MCF 10A (cell line): Measurements from ENCODE around the gene RAD54L. TPM values are rescaled to one million over a fixed set of nuclear protein-coding genes. Genes with fewer than 3 reads are reported as not detected.
A peak's percentile ranks its signal among the peaks of the same experiment; 100 is the strongest.

Experiments
- BruUV-seq: library from RNA; stranded (reverse); fragments of 400-500 nt; replicated peaks from 2 replicates; lab custom pipeline; 2021; lab: Mats Ljungman, UMichigan
- CTCF ChIA-PET: fragments of 300-600 bp; sonication (Branson Sonifier 250); formaldehyde crosslinking; extraction: SDS; loops from one replicate; lab custom pipeline; 2021; ENCODE audit warnings: antibody characterized with exemption, inconsistent platforms; lab: Yijun Ruan, JAX
- POLR2A ChIA-PET: fragments of 300-600, 350-650 bp; sonication (Branson Sonifier 250); formaldehyde crosslinking; extraction: SDS; loops from one replicate; lab custom pipeline; 2020; ENCODE audit warnings: antibody characterized with exemption, inconsistent platforms; lab: Yijun Ruan, JAX
- DNase-seq: peaks from one replicate; pipeline ENCODE4 v3.0.0-alpha.2; 2018; ENCODE audit not compliant: unreplicated experiment
- H3K27ac Mint-ChIP-seq: one replicate; pipeline ENCODE4 v1.8.0; 2022; ENCODE audit warnings: mild to moderate bottlenecking, low read depth, mixed read lengths; ENCODE audit not compliant: unreplicated experiment
- H3K27me3 Mint-ChIP-seq: one replicate; pipeline ENCODE4 v1.8.0; 2022; ENCODE audit warnings: mixed read lengths; ENCODE audit not compliant: insufficient read depth, unreplicated experiment
- H3K36me3 Mint-ChIP-seq: one replicate; pipeline ENCODE4 v1.8.0; 2022; ENCODE audit warnings: mild to moderate bottlenecking, moderate library complexity, mixed read lengths; ENCODE audit not compliant: insufficient read depth, unreplicated experiment
- H3K4me1 Mint-ChIP-seq: one replicate; pipeline ENCODE4 v1.8.0; 2022; ENCODE audit warnings: mixed read lengths; ENCODE audit not compliant: insufficient read depth, unreplicated experiment
- H3K4me3 Mint-ChIP-seq: one replicate; pipeline ENCODE4 v1.8.0; 2022; ENCODE audit warnings: mild to moderate bottlenecking, moderate library complexity, mixed read lengths; ENCODE audit not compliant: unreplicated experiment
- H3K9me3 Mint-ChIP-seq: one replicate; pipeline ENCODE4 v1.8.0; 2022; ENCODE audit warnings: mixed read lengths; ENCODE audit not compliant: unreplicated experiment
- intact Hi-C: fragments of 100-400 bp; cut with micrococcal nuclease; formaldehyde crosslinking; loops from 2 replicates; pipeline ENCODE4 v1.14.1; 2022
- total RNA-seq: library from RNA; stranded (reverse); gene quantifications from 2 replicates; pipeline ENCODE4 v1.2.3, GENCODE V29; 2022
- TF ChIP-seq, protein P1 (sequence below): fragments of 200-600 bp; IDR thresholded peaks from one replicate; pipeline ENCODE4 v1.8.0; 2022; ENCODE audit warnings: antibody characterized with exemption, mild to moderate bottlenecking; ENCODE audit not compliant: unreplicated experiment

Gene RAD54L
- total RNA-seq, 1 experiment from 2014 or later = 4.5 TPM

DNA sequence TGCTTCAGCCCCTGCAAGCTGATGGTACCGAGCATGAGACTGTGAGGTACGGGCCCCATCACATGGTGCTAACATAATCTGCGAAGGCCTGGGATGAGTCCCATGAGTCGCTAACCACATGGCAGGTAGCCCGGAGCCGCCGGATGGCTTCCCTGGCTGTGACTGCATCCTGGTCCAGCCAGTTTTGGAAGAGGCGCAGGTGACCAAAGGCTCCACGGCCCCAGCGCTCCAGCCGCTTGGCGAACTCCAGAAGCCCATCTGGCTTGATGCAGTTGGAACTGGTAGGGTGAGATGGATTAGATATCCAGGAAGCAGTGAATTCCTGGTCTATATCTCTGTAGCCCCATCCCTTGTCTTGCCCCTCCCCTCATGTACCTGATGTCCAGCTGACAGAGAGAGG, 31.2 kb downstream of the RAD54L start:
- Mint-ChIP-seq H3K36me3 (peaks cover 75% of the 10 kb centered on the region), H3K4me1 (no peaks in the 10 kb centered on the region), H3K4me3 (no peak overlapping the region), H3K27ac (no peak overlapping the region), H3K27me3 (no peaks in the 10 kb centered on the region), H3K9me3 (no peaks in the 10 kb centered on the region)
- BruUV-seq = no TSS peak
- ChIA-PET POLR2A (interaction anchor here (0.8 kb wide), 1 partner anchor 32 kb away, joined by 3 read pairs; no protein-coding TSS in a partner anchor), CTCF (interaction anchor here (0.6 kb wide), 1 partner anchor 99 kb away, joined by 3 read pairs; no protein-coding TSS in a partner anchor)
- TF ChIP-seq, protein P1, sequence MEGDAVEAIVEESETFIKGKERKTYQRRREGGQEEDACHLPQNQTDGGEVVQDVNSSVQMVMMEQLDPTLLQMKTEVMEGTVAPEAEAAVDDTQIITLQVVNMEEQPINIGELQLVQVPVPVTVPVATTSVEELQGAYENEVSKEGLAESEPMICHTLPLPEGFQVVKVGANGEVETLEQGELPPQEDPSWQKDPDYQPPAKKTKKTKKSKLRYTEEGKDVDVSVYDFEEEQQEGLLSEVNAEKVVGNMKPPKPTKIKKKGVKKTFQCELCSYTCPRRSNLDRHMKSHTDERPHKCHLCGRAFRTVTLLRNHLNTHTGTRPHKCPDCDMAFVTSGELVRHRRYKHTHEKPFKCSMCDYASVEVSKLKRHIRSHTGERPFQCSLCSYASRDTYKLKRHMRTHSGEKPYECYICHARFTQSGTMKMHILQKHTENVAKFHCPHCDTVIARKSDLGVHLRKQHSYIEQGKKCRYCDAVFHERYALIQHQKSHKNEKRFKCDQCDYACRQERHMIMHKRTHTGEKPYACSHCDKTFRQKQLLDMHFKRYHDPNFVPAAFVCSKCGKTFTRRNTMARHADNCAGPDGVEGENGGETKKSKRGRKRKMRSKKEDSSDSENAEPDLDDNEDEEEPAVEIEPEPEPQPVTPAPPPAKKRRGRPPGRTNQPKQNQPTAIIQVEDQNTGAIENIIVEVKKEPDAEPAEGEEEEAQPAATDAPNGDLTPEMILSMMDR = no peak
- intact Hi-C loops = no loop called here
- DNase-seq = peak; percentile 31

DNA sequence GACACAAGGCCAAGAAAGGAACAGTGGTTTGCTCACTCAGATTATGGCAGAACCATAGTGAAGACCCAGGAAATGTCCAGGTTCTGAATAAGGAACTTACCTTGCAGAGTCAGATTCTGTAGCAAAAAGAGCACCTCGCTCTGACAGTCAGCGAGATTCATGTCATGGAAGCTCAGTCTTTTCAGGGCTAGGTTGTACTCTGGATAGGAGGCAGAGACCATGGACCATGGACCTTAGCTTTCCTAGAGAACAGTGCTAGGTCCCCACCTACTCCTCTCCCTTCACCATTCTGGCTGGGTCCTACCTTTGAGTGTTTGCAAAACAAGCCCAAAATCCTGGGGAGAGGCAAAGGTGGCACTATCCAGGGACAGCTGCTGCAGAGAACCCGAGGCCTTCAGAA, 32.5 kb downstream of the RAD54L start:
- H3K36me3 Mint-ChIP-seq = peaks cover 88% of the 10 kb centered on the region
- no peaks in the 10 kb centered on the region for H3K27me3 Mint-ChIP-seq
- ChIA-PET POLR2A (no interaction called here), CTCF (interaction anchor here (0.5 kb wide), 1 partner anchor 276 kb away, joined by 3 read pairs; no protein-coding TSS in a partner anchor)
- DNase-seq = no peak
- H3K4me3 Mint-ChIP-seq = no peak overlapping the region
- BruUV-seq = no TSS peak
- TF ChIP-seq, protein P1 = no peak
- no peaks in the 10 kb centered on the region for H3K4me1 Mint-ChIP-seq
- no peaks in the 10 kb centered on the region for H3K9me3 Mint-ChIP-seq
- H3K27ac Mint-ChIP-seq = no peak overlapping the region
- intact Hi-C loops = no loop called here

DNA sequence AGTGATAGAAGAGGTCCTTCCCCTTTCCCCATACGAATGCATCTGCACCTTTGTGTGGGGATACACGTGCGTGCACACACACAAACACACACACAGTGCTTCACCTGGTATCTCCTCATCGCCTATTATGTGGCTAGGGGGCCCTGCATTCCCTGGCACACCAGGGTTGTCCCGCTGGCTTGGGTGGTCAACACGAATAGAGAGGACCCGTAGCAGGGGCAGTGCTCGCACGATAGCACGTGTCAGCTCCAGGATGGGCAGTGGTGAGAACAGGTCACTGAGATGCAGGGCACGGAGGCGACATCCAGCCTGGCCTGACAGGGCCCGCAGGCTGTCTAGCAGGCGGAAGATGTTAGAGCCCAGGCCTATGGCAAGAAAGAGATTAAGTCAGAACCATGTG, 33.5 kb downstream of the RAD54L start:
- no peak overlapping the region for H3K27ac Mint-ChIP-seq
- BruUV-seq = no TSS peak

DNA sequence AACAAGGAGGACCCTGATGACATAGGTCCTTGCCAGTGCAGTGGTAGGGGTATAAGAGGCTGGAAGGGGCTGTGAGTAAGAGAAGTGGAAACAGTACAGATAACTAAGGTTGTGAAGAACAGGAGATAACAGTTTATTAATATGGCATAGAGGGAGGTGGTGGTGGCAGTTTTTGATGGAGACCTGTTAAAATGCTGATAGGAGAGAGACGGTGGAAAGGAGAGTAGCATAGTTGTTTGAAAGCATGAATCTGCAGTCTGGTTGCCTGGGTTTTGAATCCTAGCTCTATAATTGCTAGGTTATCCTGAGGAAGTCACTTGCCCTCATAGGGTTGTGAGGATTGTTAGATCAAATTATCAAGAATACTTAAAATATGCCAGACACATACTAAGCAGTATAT, 36.5 kb downstream of the RAD54L start:
- H3K4me3 Mint-ChIP-seq = no peak overlapping the region
- no peaks in the 10 kb centered on the region for H3K9me3 Mint-ChIP-seq
- CTCF ChIA-PET = no interaction called here
- peaks cover 80% of the 10 kb centered on the region for H3K36me3 Mint-ChIP-seq
- no peak overlapping the region for H3K27ac Mint-ChIP-seq
- no peaks in the 10 kb centered on the region for H3K27me3 Mint-ChIP-seq
- POLR2A ChIA-PET = interaction anchor here (0.5 to 4.7 kb wide), 7 partner anchors 9 to 39 kb away, joined by 3 to 19 read pairs (median 3); partner anchors contain the start of genes LRRC41, RAD54L and UQCRH
- H3K4me1 Mint-ChIP-seq = no peaks in the 10 kb centered on the region
- intact Hi-C loops = no loop called here
- TF ChIP-seq, protein P1 = no peak
- no peak for DNase-seq
- BruUV-seq = no TSS peak

More for the DNA sequence above, 33.5 kb downstream of the RAD54L start:
- ChIA-PET POLR2A (no interaction called here), CTCF (interaction anchor here (0.6 kb wide), 1 partner anchor 10 kb away, joined by 3 read pairs; no protein-coding TSS in a partner anchor)
- peaks cover 91% of the 10 kb centered on the region for H3K36me3 Mint-ChIP-seq
- no peaks in the 10 kb centered on the region for H3K4me1 Mint-ChIP-seq
- no peaks in the 10 kb centered on the region for H3K27me3 Mint-ChIP-seq
- TF ChIP-seq, protein P1 = no peak
- no peak for DNase-seq
- intact Hi-C loops = no loop called here
- H3K9me3 Mint-ChIP-seq = no peaks in the 10 kb centered on the region
- no peak overlapping the region for H3K4me3 Mint-ChIP-seq
